ENCODE data around the gene NGEF.

Gene NGEF

GRCh38 chr2:232846055-232846454 lies 167.0 kb downstream of the NGEF start:
- no peak for TF ChIP-seq CTCF (IDR thresholded peaks at IDR 0.05)
- Histone ChIP-seq H3K4me1 (ENCODE audit: control insufficient read depth in 1 of 2, insufficient read depth in 1 of 2, low read depth in 1 of 2, low read length in 1 of 2) (peaks cover 9 to 13% of the 10 kb centered on the region in 2 experiments), H3K4me3 (ENCODE audit: low read depth in 1 of 2, low read length in 1 of 2) (no peak overlapping the region), H3K36me3 (peaks cover 69% of the 10 kb centered on the region), H3K27ac (no peak overlapping the region), H3K9me3 (no peaks in the 10 kb centered on the region), H3K27me3 (no peaks in the 10 kb centered on the region)

DNA sequence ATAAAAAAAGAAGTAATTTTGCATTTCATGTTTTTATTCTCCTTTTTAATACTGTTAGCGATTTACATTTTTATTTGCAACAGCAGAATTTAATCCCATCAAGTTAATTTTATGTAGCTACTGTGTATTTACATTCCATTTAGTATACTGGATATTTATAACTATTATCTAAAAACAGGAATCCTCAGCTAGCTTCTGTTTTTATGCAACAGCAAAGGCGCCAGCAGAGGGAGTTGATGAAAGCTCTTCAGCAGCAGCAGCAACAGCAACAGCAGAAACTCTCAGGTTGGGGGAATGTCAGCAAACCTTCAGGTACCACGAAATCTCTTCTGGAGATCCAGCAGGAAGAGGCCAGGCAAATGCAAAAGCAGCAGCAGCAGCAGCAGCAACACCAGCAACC lies 169.2 kb downstream of the NGEF start:
- Histone ChIP-seq H3K9me3 (no peaks in the 10 kb centered on the region), H3K36me3 (peaks cover 46% of the 10 kb centered on the region), H3K27ac (no peak overlapping the region), H3K4me3 (ENCODE audit: low read depth in 1 of 2, low read length in 1 of 2) (no peak overlapping the region), H3K4me1 (ENCODE audit: control insufficient read depth in 1 of 2, insufficient read depth in 1 of 2, low read depth in 1 of 2, low read length in 1 of 2) (peaks cover 32 to 35% of the 10 kb centered on the region in 2 experiments), H3K27me3 (no peaks in the 10 kb centered on the region)
- TF ChIP-seq CTCF (IDR thresholded peaks at IDR 0.05): no peak

DNA sequence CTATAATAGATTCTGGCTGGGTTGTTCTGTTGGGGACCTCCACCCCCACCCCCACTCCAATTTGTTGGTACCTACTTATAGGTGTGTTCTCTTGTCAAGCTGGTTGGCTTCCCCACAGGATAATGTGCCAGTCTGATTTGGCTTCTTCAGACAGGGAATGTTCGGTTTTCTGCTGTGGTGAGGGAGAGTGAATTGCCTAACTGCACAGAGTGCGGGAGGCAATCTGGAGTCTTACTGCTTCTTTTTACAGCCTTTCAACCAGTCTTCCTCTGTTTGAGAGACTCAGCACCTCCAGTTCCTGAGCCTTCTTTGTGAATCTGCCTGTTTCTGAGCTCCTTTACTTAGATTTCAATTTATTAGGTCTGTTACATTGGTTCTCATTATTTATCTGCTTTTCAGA lies 170.4 kb downstream of the NGEF start:
- Histone ChIP-seq H3K36me3 (peaks cover 35% of the 10 kb centered on the region), H3K4me3 (ENCODE audit: low read depth in 1 of 2, low read length in 1 of 2) (no peak overlapping the region), H3K4me1 (ENCODE audit: control insufficient read depth in 1 of 2, insufficient read depth in 1 of 2, low read depth in 1 of 2, low read length in 1 of 2) (peaks cover 43 to 47% of the 10 kb centered on the region in 2 experiments), H3K27me3 (no peaks in the 10 kb centered on the region), H3K9me3 (no peaks in the 10 kb centered on the region), H3K27ac (peak overlapping the region; percentile 53)
- TF ChIP-seq CTCF (IDR thresholded peaks at IDR 0.05): no peak

GRCh38 chr2:232839411-232840079 lies 173.5 kb downstream of the NGEF start:
- H3K36me3 ChIP-seq: peaks cover 12% of the 10 kb centered on the region

DNA sequence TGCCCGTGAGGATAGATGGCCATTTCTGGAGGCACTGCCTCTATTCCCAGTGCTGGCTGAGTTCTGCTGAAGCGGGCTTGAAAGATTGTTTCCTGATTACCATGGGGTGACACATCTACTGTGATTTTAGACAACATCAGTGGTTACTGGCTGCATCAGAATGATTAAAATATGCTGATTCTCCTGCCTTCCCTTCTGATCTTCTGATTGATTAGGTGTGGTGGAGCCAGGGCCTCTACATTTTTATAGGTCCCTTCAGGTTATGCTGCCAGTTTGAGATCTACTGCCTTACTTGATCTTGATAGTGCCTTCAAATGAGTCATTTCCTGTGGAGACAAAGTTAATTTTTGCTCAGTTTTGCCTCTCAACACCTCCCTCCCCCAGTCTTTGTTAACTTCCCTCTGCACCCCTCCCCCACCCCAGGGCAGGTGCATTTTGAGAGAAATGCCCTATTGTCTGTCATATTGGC lies 174.6 kb downstream of the NGEF start:
- peaks cover 15% of the 10 kb centered on the region for H3K36me3 ChIP-seq
- H3K9me3 ChIP-seq: no peaks in the 10 kb centered on the region
- peaks cover 54 to 59% of the 10 kb centered on the region in 2 experiments for H3K4me1 ChIP-seq (ENCODE audit: control insufficient read depth in 1 of 2, insufficient read depth in 1 of 2, low read depth in 1 of 2, low read length in 1 of 2)
- peak overlapping the region; percentile 85 for H3K27ac ChIP-seq
- TF ChIP-seq CTCF (IDR thresholded peaks at IDR 0.05): no peak
- H3K27me3 ChIP-seq: no peaks in the 10 kb centered on the region
- peak overlapping the region; percentile 15 to 45 for H3K4me3 ChIP-seq (ENCODE audit: low read depth in 1 of 2, low read length in 1 of 2)

More at GRCh38 chr2:232839411-232840079, 173.5 kb downstream of the NGEF start:
- H3K27me3 ChIP-seq: no peaks in the 10 kb centered on the region
- H3K4me1 ChIP-seq (ENCODE audit: control insufficient read depth in 1 of 2, insufficient read depth in 1 of 2, low read depth in 1 of 2, low read length in 1 of 2): peaks cover 54 to 59% of the 10 kb centered on the region in 2 experiments
- H3K27ac ChIP-seq: peak overlapping the region; percentile 85
- H3K4me3 ChIP-seq (ENCODE audit: low read depth in 1 of 2, low read length in 1 of 2): peak overlapping the region; percentile 33 to 45
- no peaks in the 10 kb centered on the region for H3K9me3 ChIP-seq
- TF ChIP-seq CTCF (IDR thresholded peaks at IDR 0.05): peak; percentile 11
